HG02678 (cell line): ENCODE data around the gene MAN2C1.
A peak's percentile ranks its signal among the peaks of the same experiment; 100 is the strongest.
"Not testable (repeated sequence)": the region's sequence is repeated elsewhere in the genome, so short reads cannot be mapped to it uniquely, and the experiment has no call there.

Source experiments
- ATAC-seq: cut with Tn5 transposase; IDR thresholded peaks from one replicate; pipeline ENCODE4 v1.9.1; 2021; ENCODE audit warnings: mild to moderate bottlenecking, moderate library complexity; ENCODE audit not compliant: unreplicated experiment

MAN2C1 gene

DNA sequence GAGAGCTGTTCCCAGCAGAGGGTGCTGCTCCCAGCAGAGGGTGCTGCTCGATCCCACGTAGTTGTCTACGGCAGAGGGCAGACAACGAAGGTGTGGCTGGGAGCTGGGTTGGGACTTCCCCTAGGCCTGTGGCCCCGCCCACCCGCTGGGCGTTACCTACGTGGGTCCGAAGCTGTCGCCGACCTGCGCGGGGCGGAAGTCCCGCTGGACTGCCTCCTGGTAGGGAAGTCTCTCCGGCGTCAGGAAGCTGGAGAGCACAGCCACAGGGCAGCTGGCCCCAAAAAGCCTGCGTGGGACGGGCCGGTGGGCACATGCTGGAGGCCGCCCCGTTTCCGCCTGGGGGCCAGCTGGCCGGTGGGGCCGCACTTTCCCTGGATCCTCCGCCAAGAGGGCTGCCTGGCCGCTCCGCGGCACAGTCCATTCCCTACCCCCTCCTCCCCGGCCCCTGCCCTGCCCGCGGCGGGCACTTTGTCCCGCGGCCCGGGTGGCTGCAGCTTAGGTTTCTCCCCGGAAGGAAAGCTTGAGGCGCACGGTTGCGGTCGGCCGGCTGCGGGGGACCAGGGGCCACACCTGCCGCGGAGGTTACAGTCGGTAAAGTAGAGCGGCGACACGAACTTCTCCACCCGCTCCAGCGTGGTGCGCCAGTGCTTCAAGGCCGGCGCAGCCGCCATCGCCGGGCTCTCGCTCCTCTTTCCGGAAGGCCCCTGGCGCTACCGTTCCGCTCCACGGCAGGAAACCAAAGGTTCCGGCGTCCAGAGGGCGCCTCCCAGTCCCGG lies at the start of gene MAN2C1:
TSS of gene MAN2C1 (minus strand) at position 695 of the 776 bp plus-strand sequence. CDS start at position 671, 24 bp downstream.
- peak; percentile 84 for ATAC-seq

DNA sequence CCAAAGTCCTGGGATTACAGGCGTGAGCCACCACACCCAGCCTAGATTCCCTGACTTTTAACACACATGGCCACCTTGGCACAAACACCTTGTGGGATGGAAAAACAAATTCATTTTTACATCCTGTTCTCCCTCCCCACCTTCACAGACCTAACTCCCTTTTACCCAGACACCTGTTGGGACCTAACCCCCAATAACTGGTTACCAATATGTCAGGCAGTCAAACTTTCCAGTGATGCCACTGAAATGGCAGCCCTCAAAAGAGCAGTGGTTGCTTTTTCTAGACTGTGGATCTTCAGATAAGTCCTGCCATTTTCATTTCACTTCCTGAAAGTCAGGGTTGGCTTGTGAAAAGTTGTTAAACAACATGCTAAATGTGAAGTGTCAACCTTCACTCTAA lies 48.2 kb upstream of the MAN2C1 start:
- ATAC-seq, result no peak

DNA sequence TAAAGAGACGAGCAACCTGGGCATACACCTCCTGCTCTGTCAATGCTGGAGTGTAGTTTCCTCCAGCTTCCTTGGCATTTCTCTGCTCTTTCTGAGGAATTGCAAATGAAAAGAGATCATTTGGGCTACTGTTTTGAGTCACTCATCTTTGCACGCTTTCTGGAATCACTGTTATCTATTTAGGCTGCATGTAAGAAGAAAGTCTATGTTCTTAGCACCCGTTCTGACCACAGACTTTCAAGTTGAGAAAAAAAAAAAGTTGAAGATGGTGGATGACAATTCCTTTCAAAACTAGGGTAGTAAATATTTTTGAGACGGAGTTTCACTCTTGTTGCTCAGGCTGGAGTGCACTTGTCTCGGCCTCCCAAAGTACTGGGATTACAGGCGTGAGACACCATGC lies 41.8 kb upstream of the MAN2C1 start:
- no peak for ATAC-seq

DNA sequence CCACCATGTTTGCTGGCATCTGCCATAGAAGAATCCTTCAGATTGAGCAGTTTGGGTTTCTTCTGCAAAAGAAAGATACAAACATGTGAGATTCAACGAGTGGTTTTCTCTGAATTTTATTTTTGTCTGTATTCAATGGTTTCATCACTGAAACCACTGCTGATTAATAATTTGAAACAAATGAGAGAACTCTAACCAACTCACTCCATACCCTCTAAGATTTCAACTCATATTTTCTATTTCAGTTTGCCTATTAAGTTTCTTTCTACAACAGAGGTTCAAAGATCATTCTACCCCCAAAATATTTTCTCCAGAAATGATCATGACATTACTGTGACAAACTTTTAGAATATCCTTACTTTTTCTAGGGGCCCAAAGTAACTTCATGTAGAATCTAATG lies 38.7 kb upstream of the MAN2C1 start:
- no peak for ATAC-seq

DNA sequence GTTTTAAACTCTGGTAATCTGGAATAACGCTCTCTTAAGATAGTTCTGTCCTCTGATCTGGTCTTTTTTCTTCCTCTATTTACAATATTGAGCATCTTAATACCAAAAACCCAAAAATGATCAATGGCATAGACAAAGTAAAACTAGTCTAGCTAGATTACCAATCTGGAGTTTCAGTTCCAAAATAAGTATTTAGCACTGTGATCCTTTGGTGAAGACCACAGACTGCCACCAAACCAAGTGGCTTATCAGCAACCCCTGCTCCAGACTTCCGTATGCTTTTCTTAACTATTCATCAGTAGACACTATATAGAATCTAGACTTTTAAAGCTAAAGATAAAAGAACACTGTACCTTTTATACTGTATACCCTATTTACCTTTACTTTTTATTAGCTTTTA lies 35.5 kb upstream of the MAN2C1 start:
- no peak for ATAC-seq

DNA sequence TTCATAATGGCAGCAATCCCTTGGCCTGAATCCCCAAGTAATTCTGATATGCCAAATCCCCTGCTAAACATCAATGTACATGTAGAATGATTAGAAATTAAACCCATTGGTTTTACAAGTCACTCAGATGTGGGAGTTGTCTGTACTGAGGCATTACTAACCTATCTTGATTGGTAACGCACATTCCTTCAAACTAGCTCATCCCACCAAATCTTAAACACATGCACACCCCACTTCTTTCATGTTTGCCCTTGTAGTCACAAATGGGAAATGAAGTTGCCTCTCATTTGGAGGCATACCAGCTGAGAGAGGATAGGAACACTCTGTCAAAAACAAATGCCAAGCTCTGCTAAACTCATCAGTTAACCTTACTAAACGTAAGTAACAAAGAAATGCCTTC lies 29.1 kb upstream of the MAN2C1 start:
- no peak for ATAC-seq

DNA sequence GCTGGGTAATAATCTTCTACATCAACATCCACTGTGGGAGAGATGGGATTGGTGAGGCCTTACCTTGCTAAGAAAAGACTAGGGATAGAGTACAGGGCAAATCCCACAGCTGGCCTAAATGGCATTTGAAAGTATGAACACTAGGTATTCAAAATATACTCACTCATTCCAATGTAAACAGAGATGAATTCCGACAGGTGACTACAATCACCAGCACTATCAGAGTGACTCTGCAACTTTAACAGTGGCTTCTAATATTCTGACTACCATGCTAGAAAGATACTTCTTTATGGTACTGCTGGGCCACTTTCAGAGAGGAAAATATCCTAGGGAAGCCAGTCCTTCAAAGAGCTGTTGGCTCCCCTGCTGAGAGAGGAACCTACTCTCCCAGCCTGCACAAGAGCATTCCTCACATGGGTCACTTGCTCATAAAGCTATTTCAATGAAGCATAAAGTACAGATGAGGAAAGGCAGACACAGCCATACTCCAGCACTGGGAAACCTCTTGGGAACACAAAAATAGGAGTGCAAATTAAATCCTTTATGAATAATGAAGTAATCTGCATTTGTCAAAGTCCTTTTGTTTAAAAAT lies 21.5 kb upstream of the MAN2C1 start:
- no peak for ATAC-seq

DNA sequence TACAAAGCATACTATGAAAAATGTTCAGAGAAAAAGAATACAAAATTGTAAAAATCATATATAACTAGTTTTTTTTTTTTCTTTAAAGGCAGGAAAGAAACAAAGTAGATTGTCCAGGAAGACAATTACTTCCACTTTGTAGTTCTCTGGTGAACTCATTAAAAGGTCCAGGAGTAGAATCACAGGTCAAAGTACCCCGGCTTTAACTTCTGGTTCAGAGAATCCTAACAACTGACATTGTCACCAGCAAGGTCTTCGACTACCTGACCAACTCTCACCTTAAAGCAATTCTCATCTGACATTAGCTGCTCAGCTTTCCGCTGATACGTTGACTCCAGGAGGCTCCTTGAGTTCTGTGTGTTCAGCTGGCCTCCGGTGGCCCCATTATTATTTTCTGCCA lies 15.6 kb upstream of the MAN2C1 start:
- not testable (repeated sequence) for ATAC-seq

DNA sequence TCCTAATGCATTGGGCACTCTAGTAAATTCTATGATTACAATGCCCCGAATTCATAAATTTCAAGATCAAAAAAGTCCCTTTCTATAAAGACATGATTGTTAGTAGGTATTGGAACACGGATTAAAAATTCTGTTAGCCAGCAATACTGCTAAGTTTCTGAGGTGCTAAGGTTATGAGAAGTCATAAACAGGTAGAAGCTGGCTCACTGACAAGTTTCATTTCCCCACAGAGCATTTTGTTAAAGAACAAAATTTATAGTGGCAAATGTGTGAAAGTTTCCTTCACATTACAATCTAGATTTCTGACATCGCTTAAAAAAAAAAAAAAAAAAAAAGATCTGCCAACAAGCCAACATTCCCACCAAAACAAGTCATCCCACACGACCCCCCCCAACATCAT lies 12.4 kb upstream of the MAN2C1 start:
- ATAC-seq, result no peak

DNA sequence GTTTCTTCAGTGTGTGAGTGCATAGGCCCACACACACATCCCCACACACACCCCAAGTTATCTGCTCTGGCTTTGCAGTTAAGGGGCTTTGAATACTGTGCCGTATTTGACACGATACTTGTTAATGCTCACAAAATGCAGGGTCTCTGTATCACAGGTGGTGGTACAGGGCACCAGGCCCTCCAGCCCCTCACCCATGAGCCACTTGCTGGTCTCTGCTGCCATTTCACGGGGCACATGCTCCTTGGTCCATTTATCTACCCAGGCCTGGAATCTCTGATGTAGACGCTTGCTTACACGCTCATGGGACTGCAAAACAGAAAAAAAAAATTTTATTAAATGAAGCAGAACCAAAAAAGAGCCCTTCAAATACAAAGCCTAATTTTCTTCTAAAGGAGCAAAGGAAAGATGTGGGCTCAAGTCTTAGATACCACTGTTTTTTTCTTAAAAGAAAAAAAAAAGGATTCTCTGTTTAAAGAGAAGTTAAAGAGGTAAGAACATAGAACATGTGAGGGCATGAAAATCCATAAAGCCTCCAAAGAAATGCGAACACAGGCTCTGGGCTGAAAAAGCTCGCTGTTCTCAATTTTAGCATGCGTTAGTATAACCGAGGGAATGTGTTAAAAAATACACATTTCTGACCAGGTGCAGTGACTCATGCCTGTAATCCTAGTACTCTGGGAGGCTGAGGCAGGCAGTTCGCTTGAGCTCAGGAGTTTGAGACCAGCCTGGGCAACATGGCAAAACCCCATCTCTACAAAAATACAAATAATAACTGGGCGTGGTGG lies 3.7 kb upstream of the MAN2C1 start:
- no peak for ATAC-seq

DNA sequence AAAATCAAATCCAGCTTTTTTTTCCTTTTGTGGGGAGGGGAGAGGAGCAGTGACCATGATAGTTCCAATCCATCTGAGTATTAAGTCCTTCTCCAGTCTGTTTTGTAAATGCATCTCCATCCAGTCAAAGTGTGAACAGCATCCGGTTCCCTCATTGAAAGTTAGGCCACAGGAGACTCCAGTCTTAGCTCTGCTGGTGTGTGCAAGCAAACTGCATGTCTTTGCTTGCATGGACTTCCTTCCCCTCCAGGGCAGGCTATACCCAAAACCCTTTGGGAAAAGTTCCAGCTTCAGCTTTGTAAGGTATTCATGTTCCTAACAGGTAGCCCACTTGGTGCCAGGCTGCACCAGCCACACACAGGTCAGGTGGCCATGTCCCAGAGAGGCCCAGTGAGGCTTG lies 3.1 kb upstream of the MAN2C1 start:
- ATAC-seq, result no peak

DNA sequence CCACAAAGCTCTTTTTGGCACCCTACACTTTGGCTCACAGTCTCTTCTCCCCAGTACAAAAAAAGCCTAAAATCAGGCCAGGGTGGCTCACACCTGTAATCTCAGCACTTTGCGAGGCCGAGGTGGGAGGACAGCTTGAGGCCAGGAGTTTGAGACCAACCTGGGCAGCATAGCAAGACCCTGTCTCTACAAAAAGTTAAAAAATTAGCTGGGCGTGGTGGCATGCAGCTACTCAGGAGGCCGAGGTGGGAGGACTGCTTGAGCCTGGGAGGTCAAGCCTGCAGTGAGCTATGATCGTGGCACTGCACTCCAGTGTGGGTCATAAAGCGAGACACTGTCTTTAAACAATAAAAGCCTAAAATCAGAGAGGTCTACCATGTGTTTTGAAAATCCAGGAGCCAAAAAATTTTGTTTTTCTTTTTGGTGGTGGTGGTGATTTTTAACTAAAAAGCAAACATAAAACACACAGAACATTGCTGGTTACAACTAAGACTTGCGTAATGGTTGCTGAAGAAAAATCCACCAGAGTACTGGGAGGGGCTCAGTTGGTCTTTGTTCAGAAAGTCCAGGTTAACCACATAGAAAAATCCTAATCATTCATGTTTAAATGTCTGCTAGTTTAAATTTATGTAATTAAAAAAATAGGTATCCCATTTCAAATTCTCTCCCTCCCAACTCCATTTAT lies 1.6 kb upstream of the MAN2C1 start:
- ATAC-seq, result no peak

DNA sequence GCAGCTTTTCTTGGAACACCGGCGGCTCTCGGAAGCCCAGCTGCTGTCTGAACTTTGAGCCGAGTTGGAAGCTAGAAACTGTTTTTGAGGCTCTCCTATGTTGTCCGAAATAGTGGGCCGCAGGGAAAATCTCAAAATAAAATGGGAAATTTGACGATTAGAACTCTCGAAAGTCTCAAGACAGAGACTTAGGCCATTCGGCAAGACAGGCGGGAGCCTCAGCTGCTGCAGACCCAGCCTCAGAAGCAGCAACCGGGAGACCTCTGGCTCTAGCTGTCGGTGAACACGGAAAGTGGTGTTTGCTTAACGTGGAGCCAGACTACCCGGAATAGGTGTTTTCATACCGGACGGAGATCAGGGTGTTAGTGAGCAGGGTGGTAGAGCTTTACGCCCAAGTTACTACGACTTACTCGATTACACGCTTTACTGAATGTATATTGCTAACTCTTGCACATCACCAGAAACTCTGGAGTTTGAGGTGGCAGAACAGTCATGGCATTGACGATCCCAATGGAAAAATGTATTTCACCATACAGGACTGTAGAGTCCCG lies 357 bp upstream of the MAN2C1 start:
- ATAC-seq, result peak; percentile 1

DNA sequence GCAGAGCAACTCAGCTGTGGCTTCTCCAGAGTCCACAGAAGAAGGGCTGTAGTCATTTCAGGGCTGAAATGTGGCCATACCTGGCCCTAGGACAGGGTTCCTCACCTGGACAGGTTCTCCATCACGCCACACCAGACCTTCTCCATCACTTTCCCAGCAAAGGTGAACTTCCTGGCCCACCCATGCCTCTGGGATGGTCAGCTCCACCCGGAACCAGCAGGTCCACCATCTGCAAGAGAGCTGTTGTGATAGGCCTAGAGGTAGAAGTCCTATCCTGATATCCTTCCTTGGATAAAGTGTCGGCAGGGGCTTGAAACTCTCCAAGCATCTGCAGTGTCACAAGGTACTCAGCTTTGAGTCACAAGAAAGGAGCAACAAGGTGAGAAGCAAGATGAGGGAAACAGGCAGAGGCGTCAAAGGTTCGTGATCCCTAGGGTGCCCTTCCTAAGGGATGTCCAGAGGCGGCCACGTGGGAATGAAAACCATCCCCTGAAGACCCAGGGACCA lies 948 bp downstream of the MAN2C1 start:
- no peak for ATAC-seq

DNA sequence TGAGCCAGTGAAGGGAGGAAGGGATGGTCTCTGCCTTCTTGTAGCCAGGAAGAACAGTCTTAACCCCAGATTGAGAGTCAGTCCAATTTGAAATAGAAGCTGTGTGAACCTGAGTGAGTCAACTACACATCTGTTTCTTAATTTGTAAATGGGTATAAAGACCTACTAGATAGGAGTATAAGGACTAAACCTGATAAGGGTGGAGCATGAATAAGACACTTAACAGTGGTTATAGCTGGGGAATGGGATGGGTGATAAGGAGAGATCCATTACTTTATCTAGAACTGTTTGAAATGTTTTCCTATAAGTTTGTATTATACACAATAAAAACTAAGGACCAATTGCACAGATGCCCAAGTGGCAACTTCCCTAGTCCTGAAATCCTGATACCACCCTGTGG lies 1.4 kb downstream of the MAN2C1 start:
- no peak for ATAC-seq

DNA sequence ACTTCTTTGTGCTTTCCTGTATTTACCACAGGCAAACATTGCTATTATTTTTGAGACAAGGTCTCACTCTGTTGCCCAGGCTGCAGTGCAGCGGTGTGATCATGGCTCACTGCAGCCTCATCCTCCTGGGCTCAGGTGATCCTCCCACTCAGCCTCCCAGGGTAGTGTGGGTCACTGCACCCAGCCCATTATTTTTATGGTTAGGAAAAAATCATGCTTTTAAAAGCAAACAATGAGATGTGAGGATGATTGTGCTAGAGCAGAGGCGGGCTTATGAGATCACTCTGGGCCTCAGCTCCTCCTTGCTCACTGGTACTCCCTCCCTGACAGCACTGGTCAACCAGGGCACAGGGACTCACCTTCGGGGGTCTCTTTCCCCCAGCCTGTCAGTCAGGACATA lies 2.2 kb downstream of the MAN2C1 start:
- ATAC-seq, result no peak

DNA sequence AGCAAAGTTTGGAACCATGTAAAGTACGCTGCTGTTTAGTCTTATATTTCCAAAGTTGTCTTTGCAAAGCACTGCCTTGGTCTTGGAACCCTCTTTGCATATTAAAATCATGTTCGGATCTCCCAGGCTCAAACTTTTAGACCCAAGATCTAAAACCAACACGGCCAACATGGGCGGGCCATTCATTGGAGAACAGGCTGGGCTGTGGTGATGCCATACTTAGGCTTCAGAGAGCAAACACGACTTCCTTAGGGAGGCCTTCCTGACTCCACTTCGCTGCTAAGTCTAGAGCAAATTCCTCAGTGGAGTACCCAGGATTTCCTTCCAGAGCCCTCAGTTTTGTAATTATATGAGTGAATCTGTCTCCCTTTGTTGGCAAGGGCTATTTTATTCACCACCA lies 3.5 kb downstream of the MAN2C1 start:
- ATAC-seq, result no peak

DNA sequence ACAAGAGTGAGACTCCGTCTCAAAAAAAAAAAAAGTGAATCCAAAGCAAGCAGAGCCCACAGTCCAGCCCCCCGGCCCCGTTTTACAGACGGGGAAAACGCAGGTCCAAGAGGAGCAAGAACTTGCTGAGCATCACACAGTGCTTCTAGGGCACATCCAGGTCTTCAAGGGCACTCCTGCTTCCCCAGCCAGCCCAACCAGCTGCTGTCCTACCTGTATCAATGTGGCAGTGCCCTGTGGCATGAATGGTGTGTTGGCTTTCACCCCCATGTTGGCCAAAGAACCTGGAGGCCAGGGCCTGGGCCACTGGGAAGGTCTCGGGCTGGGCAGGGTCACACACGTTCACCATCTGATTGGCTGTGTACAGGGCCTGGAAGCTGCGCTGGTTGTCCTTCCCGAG lies 4.6 kb downstream of the MAN2C1 start:
- no peak for ATAC-seq

DNA sequence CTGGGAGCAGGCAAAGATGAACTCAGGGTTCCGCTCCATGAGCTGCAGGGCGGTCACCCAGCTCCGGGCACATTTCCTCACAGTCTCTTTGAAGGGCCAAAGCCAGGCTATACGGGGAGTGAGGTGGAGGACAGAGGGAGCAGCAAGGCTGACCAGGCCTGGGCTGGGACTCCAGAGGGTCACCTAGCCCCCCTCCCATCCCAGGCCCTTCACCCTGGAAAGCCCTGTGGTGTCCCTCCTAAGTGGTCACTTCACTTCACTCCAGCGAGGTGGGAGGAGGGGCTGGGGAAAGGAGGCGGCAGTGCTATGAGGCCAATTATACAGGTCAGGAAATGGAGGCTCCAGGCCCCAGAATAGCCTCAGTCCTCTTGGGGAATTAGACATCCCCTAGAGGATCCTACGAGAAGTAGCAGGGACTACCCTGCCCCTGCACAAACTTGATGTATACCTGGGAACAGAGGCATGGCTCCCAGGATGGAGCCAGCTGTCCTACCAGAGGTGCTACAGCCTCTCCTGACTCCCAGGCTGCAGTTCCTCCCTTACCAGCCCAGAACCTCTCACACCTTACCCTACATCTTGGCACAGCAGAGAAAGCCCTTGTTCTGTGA lies 5.7 kb downstream of the MAN2C1 start:
- no peak for ATAC-seq

DNA sequence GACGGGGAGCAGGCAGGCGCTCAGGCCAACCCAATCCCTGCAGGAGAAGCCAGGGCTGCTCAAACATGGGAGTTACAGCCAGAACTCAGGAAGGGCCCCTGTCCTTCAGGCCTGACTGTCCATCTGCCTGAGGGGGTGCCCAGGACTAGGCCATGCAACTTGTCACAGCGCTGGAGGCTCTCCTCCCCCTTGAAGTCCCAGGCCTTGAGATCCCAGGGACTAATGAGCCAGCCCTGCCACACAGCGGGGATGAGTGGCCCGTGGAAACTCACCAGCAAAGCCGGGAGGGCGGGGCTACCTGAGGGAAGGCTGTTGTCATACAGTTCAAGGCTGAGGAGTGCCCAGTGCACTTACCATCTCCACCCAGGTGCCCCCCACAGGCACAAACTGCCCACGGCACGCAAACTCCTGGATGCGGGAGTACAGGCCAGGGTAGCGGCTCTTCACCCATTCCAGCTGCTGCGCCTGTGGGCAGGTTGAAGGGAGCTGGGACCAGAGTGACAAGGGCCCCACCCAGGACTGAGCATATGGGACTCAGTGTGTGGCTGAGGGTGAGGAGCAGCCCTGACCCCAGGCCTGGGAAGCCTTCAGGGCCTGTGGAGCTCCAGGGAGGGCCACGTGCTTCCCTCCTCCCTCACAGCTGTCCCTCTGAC lies 6.3 kb downstream of the MAN2C1 start:
- no peak for ATAC-seq
